OCI-LY1 (cell line): Measurements from ENCODE around the gene CAPN11.

Experiments used
- EZH2 ChIP-seq: fragments of 200-600 bp; sonication (generic), shearing (Covaris generic); IDR thresholded peaks from 2 replicates; pipeline ENCODE4 v1.8.0; 2017; ENCODE audit warnings: borderline replicate concordance, mixed run types, mild to moderate bottlenecking, antibody characterized with exemption, low read length, moderate library complexity, mixed read lengths
- TF ChIP-seq, protein P1 (sequence below): fragments of 200-600 bp; sonication (generic), shearing (Covaris generic); IDR thresholded peaks from 2 replicates; pipeline ENCODE4 v1.5.1; 2017; ENCODE audit warnings: mild to moderate bottlenecking, antibody characterized with exemption, low read length, moderate library complexity, mixed read lengths

- TF ChIP-seq EZH2 = no peak
- TF ChIP-seq, protein P1, sequence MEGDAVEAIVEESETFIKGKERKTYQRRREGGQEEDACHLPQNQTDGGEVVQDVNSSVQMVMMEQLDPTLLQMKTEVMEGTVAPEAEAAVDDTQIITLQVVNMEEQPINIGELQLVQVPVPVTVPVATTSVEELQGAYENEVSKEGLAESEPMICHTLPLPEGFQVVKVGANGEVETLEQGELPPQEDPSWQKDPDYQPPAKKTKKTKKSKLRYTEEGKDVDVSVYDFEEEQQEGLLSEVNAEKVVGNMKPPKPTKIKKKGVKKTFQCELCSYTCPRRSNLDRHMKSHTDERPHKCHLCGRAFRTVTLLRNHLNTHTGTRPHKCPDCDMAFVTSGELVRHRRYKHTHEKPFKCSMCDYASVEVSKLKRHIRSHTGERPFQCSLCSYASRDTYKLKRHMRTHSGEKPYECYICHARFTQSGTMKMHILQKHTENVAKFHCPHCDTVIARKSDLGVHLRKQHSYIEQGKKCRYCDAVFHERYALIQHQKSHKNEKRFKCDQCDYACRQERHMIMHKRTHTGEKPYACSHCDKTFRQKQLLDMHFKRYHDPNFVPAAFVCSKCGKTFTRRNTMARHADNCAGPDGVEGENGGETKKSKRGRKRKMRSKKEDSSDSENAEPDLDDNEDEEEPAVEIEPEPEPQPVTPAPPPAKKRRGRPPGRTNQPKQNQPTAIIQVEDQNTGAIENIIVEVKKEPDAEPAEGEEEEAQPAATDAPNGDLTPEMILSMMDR = no peak
These were observed 42.6 kb downstream of the CAPN11 start for GRCh38 chr6:44201200-44201599.
